ENCODE measurements around the gene OVCA2.

The OVCA2 gene

GRCh38 chr17:1997289-1997926 is 44.4 kb upstream of the OVCA2 start:
- in situ Hi-C loops (cut with HindIII; ENCODE audit: low sequenced_read_pairs) = loop anchor here (10.0 kb wide), 1 partner anchor 213 kb away; no protein-coding TSS in a partner anchor
- no peak overlapping the region for H3K4me3 ChIP-seq (ENCODE audit: low read depth, low read length)
- no peak for DNase-seq (ENCODE audit: low read depth)
- TF ChIP-seq CTCF (IDR thresholded peaks at IDR 0.05; ENCODE audit: low read depth, low read length, missing control alignments) = no peak

- H3K4me3 ChIP-seq (ENCODE audit: low read depth, low read length) = peak overlapping the region; percentile 28
- no peak for TF ChIP-seq CTCF (IDR thresholded peaks at IDR 0.05; ENCODE audit: low read depth, low read length, missing control alignments)
- in situ Hi-C loops (cut with HindIII; ENCODE audit: low sequenced_read_pairs) = loop anchor here (10.0 kb wide), 1 partner anchor 213 kb away; no protein-coding TSS in a partner anchor
- no peak for DNase-seq (ENCODE audit: low read depth)
Observed at GRCh38 chr17:1997927-1998742, 43.7 kb upstream of the OVCA2 start.

DNA sequence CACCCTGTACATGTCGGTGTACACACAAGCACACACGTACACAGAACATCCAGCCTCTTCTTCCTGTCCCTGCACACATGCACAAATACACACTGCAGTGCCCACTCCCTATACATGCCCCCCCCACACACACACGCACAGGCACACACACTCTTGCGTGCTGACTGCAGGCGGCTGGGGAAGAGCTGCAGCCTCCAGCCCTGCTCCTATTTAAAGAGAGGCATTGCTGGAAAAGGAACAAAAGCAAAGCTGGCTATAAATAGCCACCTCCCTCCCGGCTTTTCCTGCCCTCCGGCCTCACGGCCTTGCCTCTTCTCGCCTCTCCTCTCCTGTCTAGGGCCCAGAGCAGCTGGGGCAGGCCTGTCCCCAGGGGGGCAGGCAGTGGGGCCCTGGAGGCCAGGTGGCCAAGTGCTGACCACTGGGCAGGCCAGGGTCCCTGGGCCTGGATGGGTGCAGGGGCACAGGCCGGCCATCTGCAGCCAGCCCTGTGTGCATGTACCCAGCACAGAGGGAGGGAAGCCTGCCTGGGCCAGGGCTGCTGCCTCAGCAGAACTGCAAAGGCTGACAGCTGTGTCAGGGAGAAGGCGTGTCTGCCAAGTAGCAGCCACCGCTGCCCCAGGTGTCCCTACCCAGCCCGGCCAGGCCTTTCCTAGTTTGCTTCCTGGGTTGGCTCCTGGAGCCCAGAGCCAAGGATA is 42.1 kb upstream of the OVCA2 start:
- H3K4me3 ChIP-seq (ENCODE audit: low read depth, low read length) = no peak overlapping the region

DNA sequence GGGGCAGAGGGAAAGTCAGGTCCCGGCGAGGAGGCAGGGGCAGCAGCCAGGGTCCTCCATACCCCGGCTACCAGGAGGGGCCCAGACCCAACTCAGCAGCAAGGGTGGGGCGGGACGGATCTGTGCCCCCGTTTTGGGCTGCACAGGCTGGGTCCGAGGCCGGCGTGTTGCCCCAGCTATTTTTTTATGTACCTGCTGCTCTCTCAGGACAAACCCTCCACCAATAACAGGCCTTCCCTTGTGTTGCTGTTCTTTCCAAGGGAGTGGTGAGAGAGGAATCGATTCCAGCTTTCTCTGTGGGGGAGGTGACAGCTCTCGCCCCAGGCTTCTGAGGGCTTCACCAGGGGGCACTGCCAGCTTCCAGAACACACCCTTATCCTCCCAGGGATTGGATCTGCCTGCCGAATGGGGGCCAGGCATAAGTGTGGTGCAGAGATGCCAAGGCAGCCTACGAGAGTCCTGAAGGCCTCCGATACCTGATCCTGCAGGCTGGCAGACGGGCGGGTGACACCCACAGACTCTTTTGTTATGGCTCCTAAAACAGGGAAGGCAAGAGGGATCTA is 39.0 kb upstream of the OVCA2 start:
- DNase-seq (ENCODE audit: low read depth) = no peak
- H3K4me3 ChIP-seq (ENCODE audit: low read depth, low read length) = no peak overlapping the region
- TF ChIP-seq CTCF (IDR thresholded peaks at IDR 0.05; ENCODE audit: low read depth, low read length, missing control alignments) = no peak
- in situ Hi-C loops (cut with HindIII; ENCODE audit: low sequenced_read_pairs) = no loop called here

More for the DNA sequence above, 42.1 kb upstream of the OVCA2 start:
- in situ Hi-C loops (cut with HindIII; ENCODE audit: low sequenced_read_pairs) = loop anchor here (10.0 kb wide), 1 partner anchor 215 kb away; no protein-coding TSS in a partner anchor
- no peak for TF ChIP-seq CTCF (IDR thresholded peaks at IDR 0.05; ENCODE audit: low read depth, low read length, missing control alignments)
- DNase-seq (ENCODE audit: low read depth) = no peak

DNA sequence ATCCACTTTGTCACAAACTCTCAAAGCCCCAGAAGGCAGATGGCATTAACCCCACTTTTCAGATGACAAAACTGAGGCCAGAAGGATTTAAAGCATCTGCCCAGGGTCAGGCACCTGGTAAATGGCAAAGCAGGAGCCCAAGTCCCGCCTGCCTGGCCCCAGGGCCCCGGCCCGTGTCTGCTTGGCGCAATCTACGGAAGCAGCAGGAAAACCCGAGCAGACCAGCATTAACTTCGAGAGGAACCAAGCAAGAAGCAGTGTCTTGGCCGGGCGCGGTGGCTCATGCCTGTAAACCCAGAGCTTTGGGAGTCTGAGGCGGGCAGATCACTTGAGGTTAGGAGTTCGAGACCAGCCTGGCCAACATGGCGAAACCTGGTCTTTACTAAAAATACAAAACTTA is 38.3 kb upstream of the OVCA2 start:
- no peak for TF ChIP-seq CTCF (IDR thresholded peaks at IDR 0.05; ENCODE audit: low read depth, low read length, missing control alignments)
- no peak for DNase-seq (ENCODE audit: low read depth)
- no peak overlapping the region for H3K4me3 ChIP-seq (ENCODE audit: low read depth, low read length)
- in situ Hi-C loops (cut with HindIII; ENCODE audit: low sequenced_read_pairs) = no loop called here

DNA sequence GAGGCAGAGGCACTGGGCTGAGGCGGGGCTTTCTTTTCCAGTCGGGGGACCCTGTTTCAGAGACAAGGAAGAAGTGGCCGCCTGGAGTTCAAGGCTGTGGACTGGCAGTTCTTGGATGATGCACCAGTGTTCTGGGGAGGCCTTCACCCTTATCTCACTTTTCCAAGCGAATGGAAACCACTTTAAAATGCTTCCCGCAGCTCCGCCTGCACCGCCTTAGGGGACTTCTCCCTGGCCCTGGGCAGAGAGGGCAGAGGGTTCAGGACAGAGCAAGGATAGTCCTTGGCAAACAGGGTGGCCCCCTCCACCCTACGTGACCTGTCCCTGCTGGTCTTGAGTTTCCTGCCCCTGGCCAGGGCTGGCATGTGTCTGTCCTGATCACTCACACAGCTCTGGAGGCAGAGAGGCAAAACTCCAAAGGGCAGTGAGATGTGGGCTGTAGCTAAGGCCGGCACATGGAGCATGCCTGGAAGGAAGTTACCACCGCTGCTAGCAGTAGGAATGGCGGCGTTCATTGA is 37.3 kb upstream of the OVCA2 start:
- no peak overlapping the region for H3K4me3 ChIP-seq (ENCODE audit: low read depth, low read length)
- in situ Hi-C loops (cut with HindIII; ENCODE audit: low sequenced_read_pairs) = no loop called here
- TF ChIP-seq CTCF (IDR thresholded peaks at IDR 0.05; ENCODE audit: low read depth, low read length, missing control alignments) = no peak

More for the DNA sequence above, 37.3 kb upstream of the OVCA2 start:
- DNase-seq (ENCODE audit: low read depth) = no peak
